ENCODE data around the gene TIMP3. TPM values are rescaled to one million over a fixed set of nuclear protein-coding genes. Genes with fewer than 3 reads are reported as not detected.
A peak's percentile ranks its signal among the peaks of the same experiment; 100 is the strongest.

TIMP3 gene
- total RNA-seq, 1 donor from 2014 or later, result 37.3 TPM

- Mint-ChIP-seq H3K27ac (ENCODE audit: unreplicated experiment) (no peak overlapping the region), H3K9me3 (ENCODE audit: unreplicated experiment) (no peaks in the 10 kb centered on the region), H3K4me1 (ENCODE audit: unreplicated experiment) (peaks cover 6% of the 10 kb centered on the region), H3K36me3 (ENCODE audit: unreplicated experiment) (peaks cover 3% of the 10 kb centered on the region), H3K4me3 (ENCODE audit: unreplicated experiment) (no peak overlapping the region), H3K27me3 (ENCODE audit: unreplicated experiment) (no peaks in the 10 kb centered on the region)
- DNase-seq (ENCODE audit: extremely low spot score, unreplicated experiment), result no peak
- TF ChIP-seq CTCF (IDR thresholded peaks at IDR 0.05), result no peak
Observed at GRCh38 chr22:32830957-32831356, 29.5 kb downstream of the TIMP3 start.

- Mint-ChIP-seq H3K4me1 (ENCODE audit: unreplicated experiment) (peaks cover 6% of the 10 kb centered on the region), H3K4me3 (ENCODE audit: unreplicated experiment) (no peak overlapping the region), H3K9me3 (ENCODE audit: unreplicated experiment) (no peaks in the 10 kb centered on the region), H3K36me3 (ENCODE audit: unreplicated experiment) (peaks cover 3% of the 10 kb centered on the region), H3K27ac (ENCODE audit: unreplicated experiment) (no peak overlapping the region), H3K27me3 (ENCODE audit: unreplicated experiment) (no peaks in the 10 kb centered on the region)
- TF ChIP-seq CTCF (IDR thresholded peaks at IDR 0.05), result no peak
- no peak for DNase-seq (ENCODE audit: extremely low spot score, unreplicated experiment)
Observed at GRCh38 chr22:32831584-32831983, 30.1 kb downstream of the TIMP3 start.

- Mint-ChIP-seq H3K4me1 (ENCODE audit: unreplicated experiment) (peaks cover 6% of the 10 kb centered on the region), H3K27ac (ENCODE audit: unreplicated experiment) (no peak overlapping the region), H3K27me3 (ENCODE audit: unreplicated experiment) (no peaks in the 10 kb centered on the region), H3K9me3 (ENCODE audit: unreplicated experiment) (no peaks in the 10 kb centered on the region), H3K4me3 (ENCODE audit: unreplicated experiment) (no peak overlapping the region), H3K36me3 (ENCODE audit: unreplicated experiment) (peaks cover 3% of the 10 kb centered on the region)
- no peak for DNase-seq (ENCODE audit: extremely low spot score, unreplicated experiment)
- no peak for TF ChIP-seq CTCF (IDR thresholded peaks at IDR 0.05)
Observed at GRCh38 chr22:32832174-32832573, 30.7 kb downstream of the TIMP3 start.

- peaks cover 3% of the 10 kb centered on the region for H3K36me3 Mint-ChIP-seq (ENCODE audit: unreplicated experiment)
- no peaks in the 10 kb centered on the region for H3K4me1 Mint-ChIP-seq (ENCODE audit: unreplicated experiment)
- H3K27ac Mint-ChIP-seq (ENCODE audit: unreplicated experiment), result no peak overlapping the region
- H3K9me3 Mint-ChIP-seq (ENCODE audit: unreplicated experiment), result no peaks in the 10 kb centered on the region
- H3K4me3 Mint-ChIP-seq (ENCODE audit: unreplicated experiment), result no peak overlapping the region
- TF ChIP-seq CTCF (IDR thresholded peaks at IDR 0.05), result peak; percentile 59
- H3K27me3 Mint-ChIP-seq (ENCODE audit: unreplicated experiment), result no peaks in the 10 kb centered on the region
- DNase-seq (ENCODE audit: extremely low spot score, unreplicated experiment), result no peak
Observed at GRCh38 chr22:32836280-32837123, 35.0 kb downstream of the TIMP3 start.

- no peak for TF ChIP-seq CTCF (IDR thresholded peaks at IDR 0.05)
- no peak overlapping the region for H3K27ac Mint-ChIP-seq (ENCODE audit: unreplicated experiment)
- no peaks in the 10 kb centered on the region for H3K27me3 Mint-ChIP-seq (ENCODE audit: unreplicated experiment)
- H3K4me3 Mint-ChIP-seq (ENCODE audit: unreplicated experiment), result no peak overlapping the region
- DNase-seq (ENCODE audit: extremely low spot score, unreplicated experiment), result no peak
- H3K4me1 Mint-ChIP-seq (ENCODE audit: unreplicated experiment), result no peaks in the 10 kb centered on the region
- H3K9me3 Mint-ChIP-seq (ENCODE audit: unreplicated experiment), result no peaks in the 10 kb centered on the region
- peaks cover 3% of the 10 kb centered on the region for H3K36me3 Mint-ChIP-seq (ENCODE audit: unreplicated experiment)
Observed at GRCh38 chr22:32837142-32837541, 35.6 kb downstream of the TIMP3 start.
